ENCODE measurements around the gene ING3.
"Not testable (repeated sequence)": the region's sequence is repeated elsewhere in the genome, so short reads cannot be mapped to it uniquely, and the experiment has no call there.

DNA sequence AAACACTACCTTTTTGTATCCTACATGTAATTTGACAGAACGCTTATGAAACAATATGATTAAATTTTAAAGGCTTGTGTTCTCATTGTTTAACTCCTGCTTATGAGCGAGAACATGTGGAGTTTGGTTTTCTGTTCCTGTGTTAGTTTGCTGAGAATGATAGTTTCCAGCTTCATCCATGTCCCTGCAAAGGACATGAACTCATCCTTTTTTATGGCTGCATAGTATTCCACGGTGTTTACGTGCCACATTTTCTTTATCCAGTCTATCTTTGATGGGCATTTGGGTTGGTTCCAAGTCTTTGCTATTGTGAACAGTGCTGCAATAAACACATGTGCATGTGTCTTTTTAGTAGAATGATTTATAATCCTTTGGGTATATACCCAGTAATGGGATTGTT lies 54.5 kb downstream of the ING3 start:
- TF ChIP-seq CTCF (IDR thresholded peaks at IDR 0.05; ENCODE audit: poor library complexity, severe bottlenecking); EP300 (conservative IDR thresholded peaks at IDR 0.05; ENCODE audit: poor library complexity, severe bottlenecking); POLR2AphosphoS5 (IDR thresholded peaks at IDR 0.05); EZH2 (IDR thresholded peaks at IDR 0.05; ENCODE audit: borderline replicate concordance, insufficient read depth, low read length, poor library complexity, severe bottlenecking): not testable (repeated sequence)
- TF ChIP-seq, protein P1, sequence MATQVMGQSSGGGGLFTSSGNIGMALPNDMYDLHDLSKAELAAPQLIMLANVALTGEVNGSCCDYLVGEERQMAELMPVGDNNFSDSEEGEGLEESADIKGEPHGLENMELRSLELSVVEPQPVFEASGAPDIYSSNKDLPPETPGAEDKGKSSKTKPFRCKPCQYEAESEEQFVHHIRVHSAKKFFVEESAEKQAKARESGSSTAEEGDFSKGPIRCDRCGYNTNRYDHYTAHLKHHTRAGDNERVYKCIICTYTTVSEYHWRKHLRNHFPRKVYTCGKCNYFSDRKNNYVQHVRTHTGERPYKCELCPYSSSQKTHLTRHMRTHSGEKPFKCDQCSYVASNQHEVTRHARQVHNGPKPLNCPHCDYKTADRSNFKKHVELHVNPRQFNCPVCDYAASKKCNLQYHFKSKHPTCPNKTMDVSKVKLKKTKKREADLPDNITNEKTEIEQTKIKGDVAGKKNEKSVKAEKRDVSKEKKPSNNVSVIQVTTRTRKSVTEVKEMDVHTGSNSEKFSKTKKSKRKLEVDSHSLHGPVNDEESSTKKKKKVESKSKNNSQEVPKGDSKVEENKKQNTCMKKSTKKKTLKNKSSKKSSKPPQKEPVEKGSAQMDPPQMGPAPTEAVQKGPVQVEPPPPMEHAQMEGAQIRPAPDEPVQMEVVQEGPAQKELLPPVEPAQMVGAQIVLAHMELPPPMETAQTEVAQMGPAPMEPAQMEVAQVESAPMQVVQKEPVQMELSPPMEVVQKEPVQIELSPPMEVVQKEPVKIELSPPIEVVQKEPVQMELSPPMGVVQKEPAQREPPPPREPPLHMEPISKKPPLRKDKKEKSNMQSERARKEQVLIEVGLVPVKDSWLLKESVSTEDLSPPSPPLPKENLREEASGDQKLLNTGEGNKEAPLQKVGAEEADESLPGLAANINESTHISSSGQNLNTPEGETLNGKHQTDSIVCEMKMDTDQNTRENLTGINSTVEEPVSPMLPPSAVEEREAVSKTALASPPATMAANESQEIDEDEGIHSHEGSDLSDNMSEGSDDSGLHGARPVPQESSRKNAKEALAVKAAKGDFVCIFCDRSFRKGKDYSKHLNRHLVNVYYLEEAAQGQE (IDR thresholded peaks at IDR 0.05; ENCODE audit: borderline replicate concordance) = not testable (repeated sequence)

Data from neural cell (in vitro differentiated cells).